ENCODE data around the gene MRPS18B. TPM values are rescaled to one million over a fixed set of nuclear protein-coding genes. Genes with fewer than 3 reads are reported as not detected.
A peak's percentile ranks its signal among the peaks of the same experiment; 100 is the strongest.

The MRPS18B gene
- total and polyA plus RNA-seq, 2 of the 13 experiments (the other 11 are each of a cell fraction or from before 2014, with no cell fraction given): 125 to 131 TPM

GRCh38 chr6:30571075-30571761 is 46.4 kb upstream of the MRPS18B start, which contains the start of gene ABCF1 (continued):
- TF ChIP-seq ASH2L (IDR thresholded peaks at IDR 0.05; ENCODE audit: insufficient read length, low read depth, low read length) (peak; percentile 98), RCOR2 (CRISPR knock-in tag; IDR thresholded peaks at IDR 0.05) (no peak), RBM22 (optimal IDR thresholded peaks at IDR 0.05; ENCODE audit: low read length) (no peak), HOXA9 (CRISPR knock-in tag; IDR thresholded peaks at IDR 0.05; ENCODE audit: borderline replicate concordance) (peak; percentile 93; the same call in 1 of the 2 replicates), THAP7 (CRISPR knock-in tag; IDR thresholded peaks at IDR 0.05) (peak; percentile 86; the same call in 1 of the 2 replicates), ZNF446 (CRISPR knock-in tag; IDR thresholded peaks at IDR 0.05) (no peak; the same call in 1 of the 2 replicates), MEF2D (CRISPR knock-in tag; IDR thresholded peaks at IDR 0.05) (peak; percentile 94), TRIM24 (CRISPR knock-in tag; IDR thresholded peaks at IDR 0.05) (no peak), ONECUT2 (CRISPR knock-in tag; IDR thresholded peaks at IDR 0.05) (peak; percentile 46; the same call in 1 of the 2 replicates), ARNT2 (CRISPR knock-in tag; IDR thresholded peaks at IDR 0.05; ENCODE audit: low read depth) (peak; percentile 96), SPEN (CRISPR knock-in tag; IDR thresholded peaks at IDR 0.05; ENCODE audit: low read depth) (peak; percentile 96), ZNF577 (CRISPR knock-in tag; IDR thresholded peaks at IDR 0.05; ENCODE audit: borderline replicate concordance, low read depth) (no peak), ZMAT3 (CRISPR knock-in tag; conservative IDR thresholded peaks at IDR 0.05) (peak; percentile 96), ZNF792 (CRISPR knock-in tag; IDR thresholded peaks at IDR 0.05) (peak; percentile 94), MIER2 (CRISPR knock-in tag; IDR thresholded peaks at IDR 0.05) (no peak; the same call in 1 of the 2 replicates), SSRP1 (CRISPR knock-in tag; IDR thresholded peaks at IDR 0.05) (no peak; the same call in 1 of the 2 replicates), ZNF790 (CRISPR knock-in tag; IDR thresholded peaks at IDR 0.05; ENCODE audit: borderline replicate concordance) (peak; percentile 73; the same call in 1 of the 2 replicates), MXI1 (IDR thresholded peaks at IDR 0.05; ENCODE audit: borderline replicate concordance, low read depth, low read length) (peak; percentile 99), KLF6 (CRISPR knock-in tag; IDR thresholded peaks at IDR 0.05) (peak; percentile 95), ZNF550 (CRISPR knock-in tag; IDR thresholded peaks at IDR 0.05; ENCODE audit: borderline replicate concordance) (peak; percentile 90; the same call in 1 of the 2 replicates), ZNF10 (CRISPR knock-in tag; IDR thresholded peaks at IDR 0.05; ENCODE audit: borderline replicate concordance, low read depth) (no peak), CSRNP2 (CRISPR knock-in tag; conservative IDR thresholded peaks at IDR 0.05; ENCODE audit: low read depth) (no peak; the same call in 1 of the 2 replicates), ZNF512B (CRISPR knock-in tag; IDR thresholded peaks at IDR 0.05; ENCODE audit: borderline replicate concordance) (0 out of 2 replicates have a peak, but pooled peaks have one; percentile 49), SETDB1 (CRISPR knock-in tag; IDR thresholded peaks at IDR 0.05; ENCODE audit: borderline replicate concordance) (no peak), ZNF564 (CRISPR knock-in tag; IDR thresholded peaks at IDR 0.05) (peak; percentile 43; the same call in 1 of the 2 replicates), ZNF12 (CRISPR knock-in tag; IDR thresholded peaks at IDR 0.05) (no peak; the same call in 1 of the 2 replicates)

Data from HepG2 (cell line).